Type B pancreatic cell (in vitro differentiated cells): ENCODE data around the gene EHBP1L1. TPM values are rescaled to one million over a fixed set of nuclear protein-coding genes. Genes with fewer than 3 reads are reported as not detected.

Experiments used
- DNase-seq: peaks from one replicate; pipeline ENCODE4 v3.0.0; 2021; ENCODE audit warnings: mixed read lengths; ENCODE audit not compliant: unreplicated experiment; ENCODE audit errors: extremely low spot score
- H3K27ac Mint-ChIP-seq: 2 replicates; pipeline ENCODE4 v1.8.0; 2021; ENCODE audit warnings: mild to moderate bottlenecking, mixed read lengths
- H3K27me3 Mint-ChIP-seq: 2 replicates; pipeline ENCODE4 v1.8.0; 2021; ENCODE audit warnings: mixed read lengths
- H3K36me3 Mint-ChIP-seq: 2 replicates; pipeline ENCODE4 v1.8.0; 2021; ENCODE audit warnings: mixed read lengths
- H3K4me1 Mint-ChIP-seq: one replicate; pipeline ENCODE4 v1.8.0; 2021; ENCODE audit warnings: mixed read lengths; ENCODE audit not compliant: unreplicated experiment
- H3K4me3 Mint-ChIP-seq: 2 replicates; pipeline ENCODE4 v1.8.0; 2021; ENCODE audit warnings: mild to moderate bottlenecking, mixed read lengths
- H3K9me3 Mint-ChIP-seq: 2 replicates; pipeline ENCODE4 v1.8.0; 2021; ENCODE audit warnings: mixed read lengths
- total RNA-seq: library from RNA; stranded (reverse); gene quantifications from 2 replicates; pipeline ENCODE4 v1.2.1, GENCODE V29; 2021; ENCODE audit warnings: low replicate concordance
- TF ChIP-seq, protein P1 (sequence below): fragments of 200-600 bp; sonication (generic); conservative IDR thresholded peaks from 2 replicates; pipeline ENCODE4 v1.5.0; 2021; ENCODE audit warnings: antibody characterized with exemption, mild to moderate bottlenecking

The EHBP1L1 gene
- total RNA-seq, 1 donor from 2014 or later, result 14.7 TPM

- Mint-ChIP-seq H3K9me3 (no peaks in the 10 kb centered on the region), H3K4me1 (peaks cover 4% of the 10 kb centered on the region), H3K27ac (no peak overlapping the region), H3K4me3 (no peak overlapping the region), H3K36me3 (no peaks in the 10 kb centered on the region), H3K27me3 (peaks cover 15% of the 10 kb centered on the region)
- no peak for DNase-seq
- TF ChIP-seq, protein P1, sequence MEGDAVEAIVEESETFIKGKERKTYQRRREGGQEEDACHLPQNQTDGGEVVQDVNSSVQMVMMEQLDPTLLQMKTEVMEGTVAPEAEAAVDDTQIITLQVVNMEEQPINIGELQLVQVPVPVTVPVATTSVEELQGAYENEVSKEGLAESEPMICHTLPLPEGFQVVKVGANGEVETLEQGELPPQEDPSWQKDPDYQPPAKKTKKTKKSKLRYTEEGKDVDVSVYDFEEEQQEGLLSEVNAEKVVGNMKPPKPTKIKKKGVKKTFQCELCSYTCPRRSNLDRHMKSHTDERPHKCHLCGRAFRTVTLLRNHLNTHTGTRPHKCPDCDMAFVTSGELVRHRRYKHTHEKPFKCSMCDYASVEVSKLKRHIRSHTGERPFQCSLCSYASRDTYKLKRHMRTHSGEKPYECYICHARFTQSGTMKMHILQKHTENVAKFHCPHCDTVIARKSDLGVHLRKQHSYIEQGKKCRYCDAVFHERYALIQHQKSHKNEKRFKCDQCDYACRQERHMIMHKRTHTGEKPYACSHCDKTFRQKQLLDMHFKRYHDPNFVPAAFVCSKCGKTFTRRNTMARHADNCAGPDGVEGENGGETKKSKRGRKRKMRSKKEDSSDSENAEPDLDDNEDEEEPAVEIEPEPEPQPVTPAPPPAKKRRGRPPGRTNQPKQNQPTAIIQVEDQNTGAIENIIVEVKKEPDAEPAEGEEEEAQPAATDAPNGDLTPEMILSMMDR, result peak; percentile 74
Measured at GRCh38 chr11:65593518-65594414, 17.9 kb downstream of the EHBP1L1 start.

- Mint-ChIP-seq H3K4me3 (no peak overlapping the region), H3K4me1 (peaks cover 4% of the 10 kb centered on the region), H3K36me3 (no peaks in the 10 kb centered on the region), H3K27me3 (peaks cover 15% of the 10 kb centered on the region), H3K9me3 (no peaks in the 10 kb centered on the region), H3K27ac (no peak overlapping the region)
- no peak for DNase-seq
- TF ChIP-seq, protein P1, result no peak
Measured at GRCh38 chr11:65595131-65595530, 19.3 kb downstream of the EHBP1L1 start.

- TF ChIP-seq, protein P1, result no peak
- Mint-ChIP-seq H3K4me1 (peaks cover 4% of the 10 kb centered on the region), H3K36me3 (peaks cover 1% of the 10 kb centered on the region), H3K27me3 (peaks cover 10% of the 10 kb centered on the region), H3K4me3 (no peak within 1 kb of the TSS), H3K27ac (no peak within 1 kb of the TSS), H3K9me3 (no peaks in the 10 kb centered on the region)
- DNase-seq, result no peak
Measured at GRCh38 chr11:65595543-65596281, 19.9 kb downstream of the EHBP1L1 start, which contains the start of gene KCNK7. Gene KCNK7, minus strand, starts transcription at chr11:65595800. Its CDS starts 28 bp downstream, at chr11:65595772.

GRCh38 chr11:65596520-65596919 is 20.7 kb downstream of the EHBP1L1 start:
- Mint-ChIP-seq H3K4me3 (no peak overlapping the region), H3K4me1 (no peaks in the 10 kb centered on the region), H3K9me3 (no peaks in the 10 kb centered on the region), H3K27me3 (peaks cover 7% of the 10 kb centered on the region), H3K36me3 (peaks cover 5% of the 10 kb centered on the region), H3K27ac (no peak overlapping the region)
- TF ChIP-seq, protein P1, result no peak
- no peak for DNase-seq

DNA sequence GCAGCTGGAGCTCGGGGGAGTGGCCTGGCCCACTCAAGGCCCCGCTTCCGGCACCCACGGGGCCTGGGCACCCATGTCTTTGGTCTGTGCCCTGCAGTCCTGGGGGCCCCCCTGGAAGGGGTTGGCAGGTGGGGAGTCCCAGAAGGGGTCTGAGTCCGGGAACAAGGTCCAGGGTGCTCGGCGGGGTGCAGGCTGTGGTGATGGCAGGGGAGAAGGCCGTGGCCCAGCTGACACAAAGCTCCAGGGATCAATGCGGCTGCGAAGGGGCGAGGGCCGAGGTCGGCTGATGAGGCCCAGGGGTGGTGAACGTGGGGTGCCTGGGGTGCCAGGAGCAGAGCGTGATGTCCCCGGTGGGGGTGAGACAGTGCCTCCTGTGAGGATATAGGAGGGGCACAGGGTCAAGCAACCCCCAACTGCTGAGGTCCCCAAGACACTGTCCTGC is 22.4 kb downstream of the EHBP1L1 start:
- TF ChIP-seq, protein P1, result no peak
- Mint-ChIP-seq H3K4me1 (no peaks in the 10 kb centered on the region), H3K4me3 (no peak overlapping the region), H3K27me3 (peaks cover 5% of the 10 kb centered on the region), H3K36me3 (peaks cover 7% of the 10 kb centered on the region), H3K27ac (no peak overlapping the region), H3K9me3 (no peaks in the 10 kb centered on the region)
- no peak for DNase-seq
